HepG2 (cell line): Measurements from ENCODE around the gene CAPN9. TPM values are rescaled to one million over a fixed set of nuclear protein-coding genes. Genes with fewer than 3 reads are reported as not detected.
A peak's percentile ranks its signal among the peaks of the same experiment; 100 is the strongest.

Experiments
- CCDC6 ChIP-seq: sonication (generic); formaldehyde crosslinking; IDR thresholded peaks from 2 replicates; pipeline ENCODE4 v1.8.1; 2022; ENCODE audit warnings: mild to moderate bottlenecking, missing genetic modification reagents, moderate library complexity
- CREB1 ChIP-seq, 2 experiments: fragments of 450-650 bp in 1 of 2; IDR thresholded peaks; 2 replicates each; pipeline ENCODE4 v1.6.1; 2016 to 2017; ENCODE audit warnings: control low read depth in 1 of 2, mild to moderate bottlenecking in 1 of 2, missing compliant biosample characterization in 1 of 2, missing genetic modification characterization in 1 of 2
- DNMT3B ChIP-seq: conservative IDR thresholded peaks from 2 replicates; pipeline ENCODE4 v1.6.1; 2016; ENCODE audit warnings: missing biosample characterization, control low read depth
- FOXO1 ChIP-seq: sonication (generic); formaldehyde crosslinking; IDR thresholded peaks from 2 replicates; pipeline ENCODE4 v1.4.0; 2020; ENCODE audit warnings: missing genetic modification reagents
- GATAD2A ChIP-seq: IDR thresholded peaks from 2 replicates; pipeline ENCODE4 v1.6.1; 2016
- KDM2A ChIP-seq: sonication (generic); formaldehyde crosslinking; IDR thresholded peaks from 2 replicates; pipeline ENCODE4 v1.4.0; 2020; ENCODE audit warnings: low read depth, missing genetic modification reagents, borderline replicate concordance
- NCOA2 ChIP-seq: sonication (generic); formaldehyde crosslinking; IDR thresholded peaks from 2 replicates; pipeline ENCODE4 v1.8.0; 2022; ENCODE audit warnings: inconsistent platforms
- NCOR1 ChIP-seq: fragments of 200-600 bp; sonication (generic); IDR thresholded peaks from 2 replicates; pipeline ENCODE4 v1.7.0; 2017; ENCODE audit warnings: antibody characterized with exemption, low read length, borderline replicate concordance
- NFE2 ChIP-seq: sonication (generic); formaldehyde crosslinking; IDR thresholded peaks from 2 replicates; pipeline ENCODE4 v1.4.0; 2020; ENCODE audit warnings: missing genetic modification reagents
- PAX8 ChIP-seq: sonication (generic); formaldehyde crosslinking; IDR thresholded peaks from 2 replicates; pipeline ENCODE4 v1.8.0; 2022; ENCODE audit warnings: mild to moderate bottlenecking, missing genetic modification reagents, borderline replicate concordance
- RBM39 ChIP-seq: fragments of 200-400 bp; formaldehyde crosslinking; IDR thresholded peaks from one replicate; pipeline ENCODE4 v1.6.1; 2018; ENCODE audit warnings: antibody characterized with exemption, mild to moderate bottlenecking, low read depth, low read length; ENCODE audit not compliant: poor library complexity, severe bottlenecking
- RCOR2 ChIP-seq: IDR thresholded peaks from 2 replicates; pipeline ENCODE4 v1.6.1; 2016; ENCODE audit warnings: missing biosample characterization, missing genetic modification reagents
- SALL1 ChIP-seq: sonication (generic); formaldehyde crosslinking; IDR thresholded peaks from 2 replicates; pipeline ENCODE4 v1.8.0; 2022; ENCODE audit warnings: mild to moderate bottlenecking, missing genetic modification reagents
- SIX4 ChIP-seq: sonication (generic); formaldehyde crosslinking; IDR thresholded peaks from 2 replicates; pipeline ENCODE4 v1.4.0; 2020; ENCODE audit warnings: missing genetic modification reagents
- SUZ12 ChIP-seq: fragments of 150-350 bp; IDR thresholded peaks from 2 replicates; pipeline ENCODE4 v1.6.1; 2014; ENCODE audit warnings: low read depth, low read length
- ZBTB1 ChIP-seq: sonication (generic); formaldehyde crosslinking; IDR thresholded peaks from 2 replicates; pipeline ENCODE4 v1.4.0; 2020; ENCODE audit warnings: missing genetic modification reagents, borderline replicate concordance
- ZFX ChIP-seq: sonication (generic); formaldehyde crosslinking; IDR thresholded peaks from 2 replicates; pipeline ENCODE4 v1.4.0; 2020; ENCODE audit warnings: mild to moderate bottlenecking, low read depth, missing genetic modification reagents, moderate library complexity
- ZNF589 ChIP-seq: sonication (generic); formaldehyde crosslinking; conservative IDR thresholded peaks from 2 replicates; pipeline ENCODE4 v1.8.0; 2022; ENCODE audit warnings: mild to moderate bottlenecking, moderate library complexity, missing genetic modification reagents
- ZNF747 ChIP-seq: sonication (generic); formaldehyde crosslinking; IDR thresholded peaks from 2 replicates; pipeline ENCODE4 v1.8.1; 2023; ENCODE audit warnings: missing genetic modification reagents, mild to moderate bottlenecking, borderline replicate concordance
- ZNF891 ChIP-seq: sonication (generic); formaldehyde crosslinking; IDR thresholded peaks from 2 replicates; pipeline ENCODE4 v1.5.0; 2020; ENCODE audit warnings: mild to moderate bottlenecking, missing genetic modification reagents
- ZSCAN25 ChIP-seq: sonication (generic); formaldehyde crosslinking; IDR thresholded peaks from 2 replicates; pipeline ENCODE4 v1.8.0; 2022; ENCODE audit warnings: mild to moderate bottlenecking, missing genetic modification reagents
- polyA plus RNA-seq, 8 experiments: library from polyadenylated mRNA; depleted of rRNA in 3 of 8; stranded (reverse) in 7 of 8; unstranded in 1 of 8; fragments of >200 nt; fragmentation: Illumina TruSeq in 4 of 8; extraction: Trizol in 4 of 8; gene quantifications; 2 replicates each; pipeline versions ENCODE4 v1.2.1 to v1.2.3, GENCODE V29; 2011 to 2016; ENCODE audit warnings: low read depth in 4 of 8, missing spikeins in 1 of 8, mixed read lengths in 1 of 8; ENCODE audit not compliant: insufficient read depth in 1 of 8
- total RNA-seq, 5 experiments: library from RNA; depleted of rRNA; stranded (reverse); fragments of >200 nt; fragmentation: Illumina TruSeq; extraction: Trizol; gene quantifications; 2 replicates each; pipeline ENCODE4 v1.2.3, GENCODE V29; 2016; ENCODE audit warnings: low read depth in 1 of 5
- TF ChIP-seq, protein P1 (sequence below): sonication (generic); formaldehyde crosslinking; IDR thresholded peaks from 2 replicates; pipeline ENCODE4 v1.5.1; 2020; ENCODE audit warnings: missing genetic modification reagents, mild to moderate bottlenecking, borderline replicate concordance
- TF ChIP-seq, protein P2 (sequence below): sonication (generic); formaldehyde crosslinking; IDR thresholded peaks from 2 replicates; pipeline ENCODE4 v1.4.0; 2020; ENCODE audit warnings: missing genetic modification reagents, low read depth, mild to moderate bottlenecking, borderline replicate concordance
- TF ChIP-seq, protein P3 (sequence below): sonication (generic); formaldehyde crosslinking; IDR thresholded peaks from 2 replicates; pipeline ENCODE4 v1.5.1; 2020; ENCODE audit warnings: mild to moderate bottlenecking, missing genetic modification reagents, borderline replicate concordance

CAPN9 gene
- total and polyA plus RNA-seq, 2 of the 13 experiments (the other 11 are each of a cell fraction or from before 2014, with no cell fraction given) = 0.04 to 0.31 TPM

DNA sequence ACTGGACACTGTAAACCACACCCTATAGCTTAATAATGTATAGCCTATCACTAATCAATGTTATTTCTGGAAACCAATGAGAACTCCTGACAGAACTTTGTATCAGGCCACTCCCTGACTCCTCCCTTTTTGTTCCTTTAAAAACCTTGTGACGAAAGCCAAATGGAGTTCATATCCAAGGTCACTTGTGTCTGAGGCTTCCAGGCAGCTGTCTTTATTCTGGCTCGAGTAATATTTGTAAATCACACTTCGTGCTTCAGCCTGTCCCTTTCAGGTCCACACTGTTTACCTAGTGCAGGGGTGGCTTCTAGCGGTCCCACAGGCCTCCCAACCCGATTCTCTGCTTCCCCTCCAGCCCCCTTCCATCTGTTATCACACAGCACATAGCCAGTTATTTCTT is 16.2 kb upstream of the CAPN9 start (continued):
- TF ChIP-seq, protein P1, sequence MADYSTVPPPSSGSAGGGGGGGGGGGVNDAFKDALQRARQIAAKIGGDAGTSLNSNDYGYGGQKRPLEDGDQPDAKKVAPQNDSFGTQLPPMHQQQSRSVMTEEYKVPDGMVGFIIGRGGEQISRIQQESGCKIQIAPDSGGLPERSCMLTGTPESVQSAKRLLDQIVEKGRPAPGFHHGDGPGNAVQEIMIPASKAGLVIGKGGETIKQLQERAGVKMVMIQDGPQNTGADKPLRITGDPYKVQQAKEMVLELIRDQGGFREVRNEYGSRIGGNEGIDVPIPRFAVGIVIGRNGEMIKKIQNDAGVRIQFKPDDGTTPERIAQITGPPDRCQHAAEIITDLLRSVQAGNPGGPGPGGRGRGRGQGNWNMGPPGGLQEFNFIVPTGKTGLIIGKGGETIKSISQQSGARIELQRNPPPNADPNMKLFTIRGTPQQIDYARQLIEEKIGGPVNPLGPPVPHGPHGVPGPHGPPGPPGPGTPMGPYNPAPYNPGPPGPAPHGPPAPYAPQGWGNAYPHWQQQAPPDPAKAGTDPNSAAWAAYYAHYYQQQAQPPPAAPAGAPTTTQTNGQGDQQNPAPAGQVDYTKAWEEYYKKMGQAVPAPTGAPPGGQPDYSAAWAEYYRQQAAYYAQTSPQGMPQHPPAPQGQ (CRISPR knock-in tag) = no peak
- no peak for TF ChIP-seq ZBTB1 (CRISPR knock-in tag)
- TF ChIP-seq CCDC6 (CRISPR knock-in tag) = no peak
- 0 out of 2 replicates have a peak, but pooled peaks have one; percentile 38 for TF ChIP-seq FOXO1
- TF ChIP-seq ZNF747 = no peak
- no peak for TF ChIP-seq RCOR2 (CRISPR knock-in tag)
- TF ChIP-seq NFE2 (CRISPR knock-in tag) = no peak
- TF ChIP-seq SALL1 (CRISPR knock-in tag) = 0 out of 2 replicates have a peak, but pooled peaks have one; percentile 33
- peak; percentile 73; the same call in 1 of the 2 replicates for TF ChIP-seq ZSCAN25
- peak; percentile 71 for TF ChIP-seq NCOA2 (CRISPR knock-in tag)
- no peak for TF ChIP-seq SUZ12
- TF ChIP-seq, protein P2, sequence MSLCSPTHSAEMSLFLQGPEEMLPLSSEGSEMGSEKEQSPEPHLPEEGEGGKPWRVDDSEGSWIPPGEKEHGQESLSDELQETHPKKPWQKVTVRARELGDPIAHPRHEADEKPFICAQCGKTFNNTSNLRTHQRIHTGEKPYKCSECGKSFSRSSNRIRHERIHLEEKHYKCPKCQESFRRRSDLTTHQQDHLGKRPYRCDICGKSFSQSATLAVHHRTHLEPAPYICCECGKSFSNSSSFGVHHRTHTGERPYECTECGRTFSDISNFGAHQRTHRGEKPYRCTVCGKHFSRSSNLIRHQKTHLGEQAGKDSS (CRISPR knock-in tag) = no peak
- TF ChIP-seq NCOR1 = peak; percentile 73; the same call in 1 of the 2 replicates
- no peak for TF ChIP-seq SIX4 (CRISPR knock-in tag)
- peak; percentile 71 for TF ChIP-seq GATAD2A
- TF ChIP-seq KDM2A (CRISPR knock-in tag) = no peak
- TF ChIP-seq, protein P3, sequence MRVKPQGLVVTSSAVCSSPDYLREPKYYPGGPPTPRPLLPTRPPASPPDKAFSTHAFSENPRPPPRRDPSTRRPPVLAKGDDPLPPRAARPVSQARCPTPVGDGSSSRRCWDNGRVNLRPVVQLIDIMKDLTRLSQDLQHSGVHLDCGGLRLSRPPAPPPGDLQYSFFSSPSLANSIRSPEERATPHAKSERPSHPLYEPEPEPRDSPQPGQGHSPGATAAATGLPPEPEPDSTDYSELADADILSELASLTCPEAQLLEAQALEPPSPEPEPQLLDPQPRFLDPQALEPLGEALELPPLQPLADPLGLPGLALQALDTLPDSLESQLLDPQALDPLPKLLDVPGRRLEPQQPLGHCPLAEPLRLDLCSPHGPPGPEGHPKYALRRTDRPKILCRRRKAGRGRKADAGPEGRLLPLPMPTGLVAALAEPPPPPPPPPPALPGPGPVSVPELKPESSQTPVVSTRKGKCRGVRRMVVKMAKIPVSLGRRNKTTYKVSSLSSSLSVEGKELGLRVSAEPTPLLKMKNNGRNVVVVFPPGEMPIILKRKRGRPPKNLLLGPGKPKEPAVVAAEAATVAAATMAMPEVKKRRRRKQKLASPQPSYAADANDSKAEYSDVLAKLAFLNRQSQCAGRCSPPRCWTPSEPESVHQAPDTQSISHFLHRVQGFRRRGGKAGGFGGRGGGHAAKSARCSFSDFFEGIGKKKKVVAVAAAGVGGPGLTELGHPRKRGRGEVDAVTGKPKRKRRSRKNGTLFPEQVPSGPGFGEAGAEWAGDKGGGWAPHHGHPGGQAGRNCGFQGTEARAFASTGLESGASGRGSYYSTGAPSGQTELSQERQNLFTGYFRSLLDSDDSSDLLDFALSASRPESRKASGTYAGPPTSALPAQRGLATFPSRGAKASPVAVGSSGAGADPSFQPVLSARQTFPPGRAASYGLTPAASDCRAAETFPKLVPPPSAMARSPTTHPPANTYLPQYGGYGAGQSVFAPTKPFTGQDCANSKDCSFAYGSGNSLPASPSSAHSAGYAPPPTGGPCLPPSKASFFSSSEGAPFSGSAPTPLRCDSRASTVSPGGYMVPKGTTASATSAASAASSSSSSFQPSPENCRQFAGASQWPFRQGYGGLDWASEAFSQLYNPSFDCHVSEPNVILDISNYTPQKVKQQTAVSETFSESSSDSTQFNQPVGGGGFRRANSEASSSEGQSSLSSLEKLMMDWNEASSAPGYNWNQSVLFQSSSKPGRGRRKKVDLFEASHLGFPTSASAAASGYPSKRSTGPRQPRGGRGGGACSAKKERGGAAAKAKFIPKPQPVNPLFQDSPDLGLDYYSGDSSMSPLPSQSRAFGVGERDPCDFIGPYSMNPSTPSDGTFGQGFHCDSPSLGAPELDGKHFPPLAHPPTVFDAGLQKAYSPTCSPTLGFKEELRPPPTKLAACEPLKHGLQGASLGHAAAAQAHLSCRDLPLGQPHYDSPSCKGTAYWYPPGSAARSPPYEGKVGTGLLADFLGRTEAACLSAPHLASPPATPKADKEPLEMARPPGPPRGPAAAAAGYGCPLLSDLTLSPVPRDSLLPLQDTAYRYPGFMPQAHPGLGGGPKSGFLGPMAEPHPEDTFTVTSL = no peak
- TF ChIP-seq RBM39 = no peak
- TF ChIP-seq DNMT3B (CRISPR knock-in tag) = no peak
- no peak for TF ChIP-seq ZNF589 (CRISPR knock-in tag)
- TF ChIP-seq ZNF891 (CRISPR knock-in tag) = no peak
- no peak for TF ChIP-seq PAX8 (CRISPR knock-in tag)
- no peak for TF ChIP-seq CREB1 (IDR thresholded peaks at IDR 0.05)
- peak; percentile 52; the same call in 1 of the 2 replicates for TF ChIP-seq CREB1 (CRISPR knock-in tag; IDR thresholded peaks at IDR 0.05)
- peak; percentile 26; the same call in 1 of the 2 replicates for TF ChIP-seq ZFX (CRISPR knock-in tag)
